ENCODE results near the gene KCNMB2.

GRCh38 chr3:178505832-178506231 is 30.4 kb upstream of the KCNMB2 start:
- TF ChIP-seq, protein P1, sequence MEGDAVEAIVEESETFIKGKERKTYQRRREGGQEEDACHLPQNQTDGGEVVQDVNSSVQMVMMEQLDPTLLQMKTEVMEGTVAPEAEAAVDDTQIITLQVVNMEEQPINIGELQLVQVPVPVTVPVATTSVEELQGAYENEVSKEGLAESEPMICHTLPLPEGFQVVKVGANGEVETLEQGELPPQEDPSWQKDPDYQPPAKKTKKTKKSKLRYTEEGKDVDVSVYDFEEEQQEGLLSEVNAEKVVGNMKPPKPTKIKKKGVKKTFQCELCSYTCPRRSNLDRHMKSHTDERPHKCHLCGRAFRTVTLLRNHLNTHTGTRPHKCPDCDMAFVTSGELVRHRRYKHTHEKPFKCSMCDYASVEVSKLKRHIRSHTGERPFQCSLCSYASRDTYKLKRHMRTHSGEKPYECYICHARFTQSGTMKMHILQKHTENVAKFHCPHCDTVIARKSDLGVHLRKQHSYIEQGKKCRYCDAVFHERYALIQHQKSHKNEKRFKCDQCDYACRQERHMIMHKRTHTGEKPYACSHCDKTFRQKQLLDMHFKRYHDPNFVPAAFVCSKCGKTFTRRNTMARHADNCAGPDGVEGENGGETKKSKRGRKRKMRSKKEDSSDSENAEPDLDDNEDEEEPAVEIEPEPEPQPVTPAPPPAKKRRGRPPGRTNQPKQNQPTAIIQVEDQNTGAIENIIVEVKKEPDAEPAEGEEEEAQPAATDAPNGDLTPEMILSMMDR (IDR thresholded peaks at IDR 0.05): no peak
- no peak for TF ChIP-seq ZFX (IDR thresholded peaks at IDR 0.05; ENCODE audit: borderline replicate concordance)

Data from 22Rv1 (cell line).